Spleen (tissue), 7 donors: ENCODE data around the gene PCYT1A.

Experiments used
- POLR2A ChIP-seq, 3 donors: fragments of 450-650 bp; IDR thresholded peaks; one replicate each; pipeline ENCODE4 v1.5.1; 2017; ENCODE audit warnings: antibody characterized with exemption in 3 of 3, mild to moderate bottlenecking in 1 of 3
- POLR2AphosphoS5 ChIP-seq, 3 donors: sonication (generic); formaldehyde crosslinking; IDR thresholded peaks; one replicate each; pipeline ENCODE4 v1.5.1; 2017; ENCODE audit warnings: antibody characterized with exemption in 3 of 3
- TF ChIP-seq, protein P1 (sequence below), 11 experiments: fragments of 200-600 bp in 7 of 11; fragments of 450-650 bp in 4 of 11; sonication (generic) in 4 of 11; IDR thresholded peaks in 8 of 11; conservative IDR thresholded peaks in 3 of 11; 1 replicate in 7 of 11; 2 replicates in 4 of 11; pipeline versions ENCODE4 v1.4.0 to v1.8.0; 2016 to 2021; ENCODE audit warnings: antibody characterized with exemption in 11 of 11, inconsistent platforms in 4 of 11, mild to moderate bottlenecking in 1 of 11
- donor health status: DM: no; HTN: no; CAD: no; lungs with moderate emphysema.
- donor health status: DM: no; HTN: no; CAD: no.
- donor health status: DM: no; HTN: no; CAD: no.

DNA sequence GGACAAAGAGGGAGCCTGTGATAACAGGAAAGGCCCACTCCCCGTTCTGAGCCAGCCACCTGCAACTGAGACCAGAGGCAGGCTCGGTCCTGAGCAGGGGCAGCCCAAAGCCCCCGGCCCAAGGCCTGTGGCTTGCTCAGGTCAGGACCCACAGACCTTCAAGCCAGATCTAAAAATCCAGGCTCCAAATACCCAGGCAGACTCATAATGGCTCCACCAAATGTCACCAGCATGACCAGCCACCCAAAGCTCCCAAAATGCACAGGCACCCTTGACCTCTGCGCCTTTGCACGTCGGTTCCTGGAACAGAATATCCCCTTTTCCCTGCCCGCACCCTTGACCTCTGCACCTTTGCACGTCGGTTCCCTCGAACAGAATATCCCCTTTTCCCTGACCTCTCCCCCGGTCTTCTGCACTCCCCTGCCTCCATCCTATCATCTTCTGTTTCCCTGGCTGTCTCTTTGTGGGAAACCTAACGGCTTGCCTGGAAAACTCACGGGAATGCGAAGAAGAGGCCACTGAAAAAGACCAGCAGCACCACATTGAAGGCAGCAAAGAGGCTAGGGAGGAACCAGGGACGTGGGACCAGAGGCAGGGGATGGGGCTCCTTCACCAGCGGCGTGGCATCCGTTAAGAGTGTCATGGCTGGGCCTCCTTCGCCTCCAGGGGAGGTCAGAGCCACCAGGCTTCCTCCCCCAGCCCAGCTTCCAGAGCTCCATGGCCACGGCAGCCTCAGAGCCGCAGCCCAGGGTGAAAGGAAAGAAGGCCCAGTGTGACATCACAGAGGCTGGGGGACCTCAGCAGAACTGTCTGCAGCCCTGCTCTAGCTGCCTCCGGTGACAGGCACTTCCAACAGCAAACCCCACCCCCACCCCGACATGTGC is 76.6 kb downstream of the PCYT1A start, which contains the start of gene ZDHHC19:
- TF ChIP-seq, protein P1, sequence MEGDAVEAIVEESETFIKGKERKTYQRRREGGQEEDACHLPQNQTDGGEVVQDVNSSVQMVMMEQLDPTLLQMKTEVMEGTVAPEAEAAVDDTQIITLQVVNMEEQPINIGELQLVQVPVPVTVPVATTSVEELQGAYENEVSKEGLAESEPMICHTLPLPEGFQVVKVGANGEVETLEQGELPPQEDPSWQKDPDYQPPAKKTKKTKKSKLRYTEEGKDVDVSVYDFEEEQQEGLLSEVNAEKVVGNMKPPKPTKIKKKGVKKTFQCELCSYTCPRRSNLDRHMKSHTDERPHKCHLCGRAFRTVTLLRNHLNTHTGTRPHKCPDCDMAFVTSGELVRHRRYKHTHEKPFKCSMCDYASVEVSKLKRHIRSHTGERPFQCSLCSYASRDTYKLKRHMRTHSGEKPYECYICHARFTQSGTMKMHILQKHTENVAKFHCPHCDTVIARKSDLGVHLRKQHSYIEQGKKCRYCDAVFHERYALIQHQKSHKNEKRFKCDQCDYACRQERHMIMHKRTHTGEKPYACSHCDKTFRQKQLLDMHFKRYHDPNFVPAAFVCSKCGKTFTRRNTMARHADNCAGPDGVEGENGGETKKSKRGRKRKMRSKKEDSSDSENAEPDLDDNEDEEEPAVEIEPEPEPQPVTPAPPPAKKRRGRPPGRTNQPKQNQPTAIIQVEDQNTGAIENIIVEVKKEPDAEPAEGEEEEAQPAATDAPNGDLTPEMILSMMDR (IDR thresholded peaks at IDR 0.05 in 8 of 11, conservative IDR thresholded peaks at IDR 0.05 in 3 of 11) = no peak
- TF ChIP-seq POLR2AphosphoS5 (IDR thresholded peaks at IDR 0.05) (no peak), POLR2A (IDR thresholded peaks at IDR 0.05) (no peak)
